Hepatic stellate cell (primary cell): ENCODE data around the gene RHOBTB3.
A peak's percentile ranks its signal among the peaks of the same experiment; 100 is the strongest.

Experiments used
- DNase-seq: peaks from one replicate; pipeline ENCODE4 v3.0.0; 2011; ENCODE audit warnings: low spot score

RHOBTB3 gene

DNA sequence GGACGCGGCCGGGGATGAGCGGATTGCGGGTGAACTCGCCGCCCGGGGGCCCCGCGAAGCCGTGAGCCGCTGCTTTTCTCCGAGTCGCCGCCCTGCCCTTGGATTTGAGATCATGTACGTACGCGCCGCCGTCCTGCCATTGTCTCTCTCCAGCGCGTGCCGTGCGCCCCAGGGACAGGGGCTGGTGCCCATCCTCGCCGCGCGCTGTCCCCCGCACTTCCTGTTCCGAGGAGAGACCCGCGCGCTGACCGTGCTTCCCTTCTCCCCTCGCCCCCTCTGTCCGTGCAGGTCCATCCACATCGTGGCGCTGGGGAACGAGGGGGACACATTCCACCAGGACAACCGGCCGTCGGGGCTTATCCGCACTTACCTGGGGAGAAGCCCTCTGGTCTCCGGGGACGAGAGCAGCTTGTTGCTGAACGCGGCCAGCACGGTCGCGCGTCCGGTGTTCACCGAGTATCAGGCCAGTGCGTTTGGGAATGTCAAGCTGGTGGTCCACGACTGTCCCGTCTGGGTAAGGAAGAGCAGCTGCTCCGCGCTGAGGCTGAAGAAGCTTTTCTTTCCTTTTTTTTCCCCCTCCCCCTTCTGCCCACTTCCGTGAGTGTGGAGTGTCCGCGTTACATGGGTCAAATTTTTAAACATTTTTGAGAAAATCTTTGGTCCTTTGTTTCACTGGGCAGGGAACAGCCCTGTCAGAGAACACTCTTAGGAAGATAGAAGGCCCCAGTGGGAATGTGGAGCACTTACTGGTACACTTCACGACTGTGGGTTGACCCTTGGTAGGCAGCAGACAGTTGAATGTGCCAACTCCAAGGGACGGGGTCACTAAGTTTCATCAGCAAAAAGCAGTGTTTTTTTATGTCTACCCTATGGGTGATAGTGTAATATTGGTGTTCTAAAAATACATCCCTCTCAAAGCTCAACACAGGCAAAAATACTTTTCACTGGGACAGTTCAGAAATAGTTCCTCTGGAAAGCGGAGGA lies 727 bp downstream of the RHOBTB3 start:
- peak; percentile 17 for DNase-seq

GRCh38 chr5:95733107-95733665 lies 2.0 kb downstream of the RHOBTB3 start:
- DNase-seq, result no peak

DNA sequence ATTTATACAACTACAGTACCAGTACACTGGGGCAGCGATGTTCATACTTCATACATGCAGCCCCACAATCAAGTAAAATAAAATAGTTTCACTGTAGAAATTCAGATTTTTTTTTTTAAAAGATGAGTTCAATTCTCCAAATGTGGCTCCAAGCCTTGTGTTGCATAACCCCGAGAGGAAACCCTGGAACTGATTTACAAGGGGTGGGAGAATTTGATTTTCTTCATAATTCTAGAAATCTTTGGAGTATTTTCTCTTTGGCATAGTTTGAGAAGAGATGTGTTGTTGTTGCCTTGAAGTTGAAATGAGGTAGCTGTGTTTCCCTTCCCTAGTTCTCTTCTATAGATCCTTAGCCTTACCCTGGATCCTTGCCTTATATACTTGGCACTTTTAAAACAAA lies 3.1 kb downstream of the RHOBTB3 start:
- no peak for DNase-seq

- DNase-seq, result no peak
These were observed 3.8 kb downstream of the RHOBTB3 start for GRCh38 chr5:95734906-95735305.

GRCh38 chr5:95735406-95735805 lies 4.3 kb downstream of the RHOBTB3 start:
- no peak for DNase-seq

DNA sequence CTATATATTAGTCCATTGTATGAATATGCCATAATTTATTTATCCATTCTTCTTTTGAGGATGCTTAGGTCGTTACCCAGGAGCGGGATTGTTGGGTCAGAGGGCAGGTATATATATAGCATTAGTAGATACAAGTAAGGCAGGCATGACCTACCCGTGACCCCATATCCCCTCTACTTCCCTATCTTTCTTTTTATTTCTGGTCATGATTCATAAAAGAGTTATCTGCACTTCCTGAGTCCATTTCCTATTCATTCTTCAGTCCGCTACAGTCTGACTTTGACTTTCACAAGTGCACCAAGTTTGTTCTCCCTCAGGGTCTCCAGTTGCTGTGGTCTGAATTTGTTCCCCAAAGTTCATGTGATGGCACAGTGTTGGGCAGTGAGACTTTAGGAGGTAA lies 6.9 kb downstream of the RHOBTB3 start:
- DNase-seq, result no peak

DNA sequence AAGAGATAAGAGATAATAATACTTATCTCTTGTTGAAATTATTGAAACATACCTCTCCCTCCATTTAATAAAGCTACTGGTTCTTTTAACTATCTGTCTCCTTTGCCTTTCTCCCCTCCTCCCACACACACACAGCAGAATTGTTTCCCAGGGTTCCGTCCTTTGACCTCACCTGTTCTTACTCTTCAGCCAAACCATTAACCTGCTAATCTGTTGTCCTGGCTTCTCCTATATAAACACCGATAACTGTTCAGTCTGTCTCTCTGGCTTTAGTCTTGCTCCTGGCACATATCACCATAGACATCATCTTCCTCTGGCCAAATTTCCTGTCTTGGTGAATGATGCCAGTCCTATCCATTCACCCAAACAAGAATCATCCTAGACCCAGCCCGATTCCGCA lies 7.7 kb downstream of the RHOBTB3 start:
- DNase-seq, result no peak

- no peak for DNase-seq
These were observed 8.7 kb downstream of the RHOBTB3 start for GRCh38 chr5:95739857-95740256.

GRCh38 chr5:95741458-95741857 lies 10.3 kb downstream of the RHOBTB3 start:
- DNase-seq, result no peak

DNA sequence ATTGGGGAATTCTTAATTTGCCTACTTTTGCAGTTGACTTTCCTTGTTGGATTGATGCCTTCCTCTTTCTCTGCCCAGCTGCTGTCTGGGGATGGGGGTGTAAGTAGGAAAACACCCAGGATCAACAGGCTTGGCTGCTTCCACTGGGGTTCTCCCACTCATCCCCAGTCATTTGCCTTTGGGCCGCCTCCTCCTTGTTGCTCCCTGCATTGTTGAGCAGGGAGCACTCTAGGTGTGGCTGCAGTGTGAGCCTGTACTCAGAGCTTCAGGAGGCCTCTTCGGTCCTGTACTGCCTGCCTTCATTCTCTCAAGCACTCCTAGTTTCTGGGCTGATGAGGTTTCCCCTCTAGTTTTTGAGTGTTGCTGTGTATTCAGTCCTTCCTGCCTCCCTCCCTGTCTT lies 12.1 kb downstream of the RHOBTB3 start:
- no peak for DNase-seq

- DNase-seq, result no peak
These were observed 12.7 kb downstream of the RHOBTB3 start for GRCh38 chr5:95743877-95744276.

- DNase-seq, result no peak
These were observed 15.1 kb downstream of the RHOBTB3 start for GRCh38 chr5:95746194-95746593.

GRCh38 chr5:95746722-95747679 lies 15.9 kb downstream of the RHOBTB3 start:
- DNase-seq, result no peak

- no peak for DNase-seq
These were observed 17.0 kb downstream of the RHOBTB3 start for GRCh38 chr5:95748133-95748532.

- DNase-seq, result no peak
These were observed 23.4 kb downstream of the RHOBTB3 start for GRCh38 chr5:95754545-95754944.

DNA sequence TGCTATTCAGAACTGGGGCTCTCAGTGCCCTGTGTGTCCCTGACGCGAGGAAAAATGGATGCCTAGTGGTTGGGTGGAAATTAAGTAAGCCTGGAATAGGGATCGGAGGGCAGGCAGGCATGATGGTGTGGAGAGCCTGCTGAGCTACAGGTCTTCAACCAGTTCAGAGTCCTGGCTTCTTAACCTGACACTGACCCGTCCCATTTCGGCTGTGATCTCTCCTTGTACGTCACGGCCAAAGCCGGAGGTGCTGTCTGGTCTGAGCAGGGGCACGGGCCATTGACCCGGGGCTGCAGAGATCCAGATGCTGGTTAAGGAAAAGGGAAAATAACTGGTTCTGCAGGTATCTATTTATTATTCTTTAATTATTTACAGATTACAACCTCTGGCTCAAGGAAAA lies 27.9 kb downstream of the RHOBTB3 start:
- no peak for DNase-seq

DNA sequence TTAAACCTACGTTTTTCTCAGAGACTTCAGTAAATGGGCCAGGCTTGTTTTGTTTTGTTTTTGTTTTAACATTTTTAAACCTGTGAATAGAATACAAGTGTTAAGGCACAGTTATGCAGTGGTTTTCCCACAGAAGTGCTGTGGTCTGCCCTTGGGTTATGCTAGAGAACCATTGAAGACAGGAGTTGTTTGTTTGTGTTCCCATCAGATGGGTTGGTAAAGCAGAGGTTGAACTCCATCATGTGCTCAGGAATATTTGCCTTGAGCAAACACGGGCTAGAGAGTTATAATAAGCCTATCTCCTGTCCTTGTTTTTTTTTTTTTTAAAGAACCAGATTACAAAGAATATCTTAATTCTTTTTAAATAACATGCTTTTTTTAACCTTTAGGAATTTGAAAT lies 28.5 kb downstream of the RHOBTB3 start:
- DNase-seq, result peak; percentile 19

DNA sequence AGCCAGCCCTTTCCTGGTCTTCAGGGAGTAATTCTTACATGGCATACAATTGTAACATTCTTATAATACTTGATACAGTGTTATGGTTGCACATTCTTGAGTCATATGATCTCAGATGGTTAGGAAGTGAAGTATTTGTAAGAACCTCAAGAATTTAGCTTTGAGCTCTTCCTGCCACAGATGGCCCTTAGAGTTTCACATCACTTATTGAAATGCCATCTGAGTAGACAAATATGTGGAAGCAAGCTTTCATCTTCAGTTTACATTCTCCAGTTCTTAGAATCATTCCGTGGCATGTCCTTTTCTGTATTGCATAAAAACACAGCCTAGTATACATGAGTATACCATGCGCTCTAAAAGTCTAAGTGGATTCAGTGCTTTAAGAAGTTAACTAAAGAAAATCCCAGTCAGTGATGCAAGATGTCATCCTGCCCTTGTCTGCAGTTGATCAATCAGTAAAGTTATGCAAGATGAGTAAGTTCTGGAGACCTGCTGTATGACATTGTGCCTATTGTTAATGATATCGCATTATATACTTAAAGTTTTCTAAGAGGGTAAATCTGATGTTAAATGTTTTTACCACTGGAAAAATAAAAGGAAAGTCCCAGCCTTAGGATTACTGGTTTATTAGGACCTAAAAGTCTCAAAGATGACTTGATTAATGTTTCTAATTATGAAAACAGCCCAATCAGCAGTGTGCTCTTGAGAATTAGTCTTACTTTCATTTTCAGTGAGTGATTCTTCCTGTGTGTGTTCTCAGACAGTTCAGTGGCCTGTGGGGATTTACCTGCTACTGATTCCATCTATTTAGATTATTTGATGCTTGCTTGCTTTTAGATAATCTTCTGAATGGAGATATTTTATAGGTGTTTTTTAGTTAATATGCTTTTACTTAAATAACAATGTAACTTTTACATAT lies 29.4 kb downstream of the RHOBTB3 start:
- peak; percentile 62 for DNase-seq

GRCh38 chr5:95761771-95762651 lies 30.9 kb downstream of the RHOBTB3 start:
- no peak for DNase-seq

DNA sequence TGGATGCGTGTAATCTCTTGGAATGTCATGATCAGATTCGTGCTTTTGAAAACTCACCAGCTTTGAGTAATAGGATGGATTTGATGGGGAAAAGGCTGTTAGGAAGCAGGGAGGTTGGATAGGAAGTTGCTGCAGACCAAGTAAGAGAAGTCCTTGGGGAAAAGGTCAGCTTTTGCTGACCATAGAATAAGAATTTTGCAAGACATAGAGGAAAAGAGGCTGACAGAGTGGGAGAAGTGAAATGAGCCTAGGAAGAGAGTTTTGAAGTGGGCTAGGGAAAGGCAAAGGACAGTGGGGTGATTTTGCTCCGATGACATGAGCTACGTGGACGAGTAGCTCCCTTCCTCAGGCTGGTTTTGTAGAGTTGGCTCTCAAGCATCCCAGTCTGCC lies 31.5 kb downstream of the RHOBTB3 start:
- DNase-seq, result no peak
